ENCODE data around the gene VWA2.

Gene VWA2

DNA sequence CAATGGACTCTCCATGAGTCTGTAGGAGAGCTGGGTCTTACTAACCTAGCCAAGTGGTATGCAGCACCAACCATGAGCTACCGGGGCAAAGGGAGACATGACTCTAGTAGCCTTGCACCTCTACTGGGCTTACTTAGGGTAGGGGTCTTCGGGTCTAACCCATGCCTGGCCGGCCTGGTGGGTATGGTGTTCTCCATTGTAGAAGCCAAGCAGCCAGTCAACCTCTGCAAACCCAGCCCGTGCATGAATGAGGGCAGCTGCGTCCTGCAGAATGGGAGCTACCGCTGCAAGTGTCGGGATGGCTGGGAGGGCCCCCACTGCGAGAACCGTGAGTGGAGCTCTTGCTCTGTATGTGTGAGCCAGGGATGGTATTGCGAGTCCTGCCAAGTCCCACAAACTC, 51.0 kb downstream of the VWA2 start:
- no peak overlapping the region for H3K4me3 ChIP-seq (ENCODE audit: low read depth, low read length)
- TF ChIP-seq, protein P1, sequence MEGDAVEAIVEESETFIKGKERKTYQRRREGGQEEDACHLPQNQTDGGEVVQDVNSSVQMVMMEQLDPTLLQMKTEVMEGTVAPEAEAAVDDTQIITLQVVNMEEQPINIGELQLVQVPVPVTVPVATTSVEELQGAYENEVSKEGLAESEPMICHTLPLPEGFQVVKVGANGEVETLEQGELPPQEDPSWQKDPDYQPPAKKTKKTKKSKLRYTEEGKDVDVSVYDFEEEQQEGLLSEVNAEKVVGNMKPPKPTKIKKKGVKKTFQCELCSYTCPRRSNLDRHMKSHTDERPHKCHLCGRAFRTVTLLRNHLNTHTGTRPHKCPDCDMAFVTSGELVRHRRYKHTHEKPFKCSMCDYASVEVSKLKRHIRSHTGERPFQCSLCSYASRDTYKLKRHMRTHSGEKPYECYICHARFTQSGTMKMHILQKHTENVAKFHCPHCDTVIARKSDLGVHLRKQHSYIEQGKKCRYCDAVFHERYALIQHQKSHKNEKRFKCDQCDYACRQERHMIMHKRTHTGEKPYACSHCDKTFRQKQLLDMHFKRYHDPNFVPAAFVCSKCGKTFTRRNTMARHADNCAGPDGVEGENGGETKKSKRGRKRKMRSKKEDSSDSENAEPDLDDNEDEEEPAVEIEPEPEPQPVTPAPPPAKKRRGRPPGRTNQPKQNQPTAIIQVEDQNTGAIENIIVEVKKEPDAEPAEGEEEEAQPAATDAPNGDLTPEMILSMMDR (IDR thresholded peaks at IDR 0.05; ENCODE audit: low read depth, low read length, missing control alignments), result no peak
- no peak for DNase-seq (ENCODE audit: low read depth)

DNA sequence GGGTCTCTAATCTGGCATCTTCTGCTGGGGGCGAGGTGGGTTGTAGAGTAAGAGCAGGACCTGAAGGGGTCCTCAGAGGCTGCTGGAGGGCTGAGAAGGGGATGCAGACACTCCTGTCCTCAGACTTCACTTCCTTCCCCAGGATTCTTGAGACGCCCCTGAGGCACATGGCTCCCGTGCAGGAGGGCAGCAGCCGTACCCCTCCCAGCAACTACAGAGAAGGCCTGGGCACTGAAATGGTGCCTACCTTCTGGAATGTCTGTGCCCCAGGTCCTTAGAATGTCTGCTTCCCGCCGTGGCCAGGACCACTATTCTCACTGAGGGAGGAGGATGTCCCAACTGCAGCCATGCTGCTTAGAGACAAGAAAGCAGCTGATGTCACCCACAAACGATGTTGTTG, 52.0 kb downstream of the VWA2 start:
- TF ChIP-seq, protein P1 (IDR thresholded peaks at IDR 0.05; ENCODE audit: low read depth, low read length, missing control alignments), result no peak
- H3K4me3 ChIP-seq (ENCODE audit: low read depth, low read length), result no peak overlapping the region
- DNase-seq (ENCODE audit: low read depth), result no peak

DNA sequence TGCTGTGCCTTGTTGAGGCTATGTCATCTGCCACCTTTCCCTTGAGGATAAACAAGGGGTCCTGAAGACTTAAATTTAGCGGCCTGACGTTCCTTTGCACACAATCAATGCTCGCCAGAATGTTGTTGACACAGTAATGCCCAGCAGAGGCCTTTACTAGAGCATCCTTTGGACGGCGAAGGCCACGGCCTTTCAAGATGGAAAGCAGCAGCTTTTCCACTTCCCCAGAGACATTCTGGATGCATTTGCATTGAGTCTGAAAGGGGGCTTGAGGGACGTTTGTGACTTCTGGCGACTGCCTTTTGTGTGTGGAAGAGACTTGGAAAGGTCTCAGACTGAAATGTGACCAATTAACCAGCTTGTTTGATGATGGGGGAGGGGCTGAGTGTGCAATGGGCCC, 52.5 kb downstream of the VWA2 start:
- no peak for DNase-seq (ENCODE audit: low read depth)
- H3K4me3 ChIP-seq (ENCODE audit: low read depth, low read length), result no peak overlapping the region
- TF ChIP-seq, protein P1 (IDR thresholded peaks at IDR 0.05; ENCODE audit: low read depth, low read length, missing control alignments), result no peak

DNA sequence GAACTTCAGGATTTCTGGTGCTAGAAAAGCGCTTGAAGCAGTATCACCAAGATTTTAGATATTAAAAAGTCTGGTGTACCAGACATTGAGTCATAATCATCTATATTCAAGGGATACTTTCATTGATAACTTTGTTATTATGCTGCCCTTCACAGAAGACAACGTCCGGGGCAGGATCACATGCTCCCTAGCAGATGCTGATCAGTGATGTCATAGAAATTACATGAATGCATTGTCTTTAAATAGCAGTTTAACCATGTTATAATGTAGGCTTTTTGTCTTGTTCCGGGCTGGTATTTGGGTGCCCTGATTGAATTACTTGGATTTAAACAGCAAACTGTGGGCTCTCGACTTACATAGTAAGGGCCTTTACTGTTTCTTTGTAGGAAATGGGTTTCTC, 54.0 kb downstream of the VWA2 start:
- no peak overlapping the region for H3K4me3 ChIP-seq (ENCODE audit: low read depth, low read length)
- DNase-seq (ENCODE audit: low read depth), result no peak
- TF ChIP-seq, protein P1 (IDR thresholded peaks at IDR 0.05; ENCODE audit: low read depth, low read length, missing control alignments), result no peak

DNA sequence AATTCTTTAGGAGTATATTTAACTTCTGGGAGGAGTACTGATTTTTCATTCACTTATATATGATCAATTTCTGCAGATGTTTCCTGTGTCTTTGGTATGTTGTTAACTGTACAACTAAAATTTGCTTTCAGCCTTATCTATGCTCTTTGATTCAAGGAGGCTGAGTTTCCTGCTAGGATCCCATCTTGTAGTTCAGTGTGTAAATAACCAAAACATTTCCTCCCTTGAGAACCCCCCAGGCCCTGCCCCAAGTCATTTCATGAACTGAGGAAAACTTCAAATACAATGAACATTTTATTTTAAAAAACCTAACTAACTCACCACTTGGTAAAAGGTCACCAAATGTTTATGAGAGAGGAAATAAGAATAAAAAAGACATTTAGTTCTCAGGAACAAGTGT, 55.5 kb downstream of the VWA2 start:
- TF ChIP-seq, protein P1 (IDR thresholded peaks at IDR 0.05; ENCODE audit: low read depth, low read length, missing control alignments), result no peak
- no peak for DNase-seq (ENCODE audit: low read depth)
- no peak overlapping the region for H3K4me3 ChIP-seq (ENCODE audit: low read depth, low read length)

DNA sequence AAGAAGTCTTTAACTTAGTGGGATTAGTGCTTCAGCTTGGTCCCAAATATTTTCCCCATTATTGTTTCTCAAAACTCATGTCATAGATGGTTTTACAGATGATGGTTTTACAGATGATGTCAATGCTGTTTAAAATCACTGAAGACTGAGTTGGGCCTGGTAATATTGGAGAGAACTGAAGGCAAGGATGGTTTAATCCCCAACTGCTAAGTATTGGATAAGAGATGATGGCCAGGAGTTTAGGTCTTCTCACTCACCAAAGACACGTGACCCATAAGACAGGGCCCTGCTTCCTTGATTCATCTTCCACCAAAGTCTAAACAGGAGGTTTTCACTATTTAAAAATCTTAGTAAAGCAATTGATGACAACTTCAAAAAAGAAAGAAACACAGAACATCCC, 56.3 kb downstream of the VWA2 start:
- TF ChIP-seq, protein P1 (IDR thresholded peaks at IDR 0.05; ENCODE audit: low read depth, low read length, missing control alignments), result no peak
- DNase-seq (ENCODE audit: low read depth), result no peak
- H3K4me3 ChIP-seq (ENCODE audit: low read depth, low read length), result no peak overlapping the region

DNA sequence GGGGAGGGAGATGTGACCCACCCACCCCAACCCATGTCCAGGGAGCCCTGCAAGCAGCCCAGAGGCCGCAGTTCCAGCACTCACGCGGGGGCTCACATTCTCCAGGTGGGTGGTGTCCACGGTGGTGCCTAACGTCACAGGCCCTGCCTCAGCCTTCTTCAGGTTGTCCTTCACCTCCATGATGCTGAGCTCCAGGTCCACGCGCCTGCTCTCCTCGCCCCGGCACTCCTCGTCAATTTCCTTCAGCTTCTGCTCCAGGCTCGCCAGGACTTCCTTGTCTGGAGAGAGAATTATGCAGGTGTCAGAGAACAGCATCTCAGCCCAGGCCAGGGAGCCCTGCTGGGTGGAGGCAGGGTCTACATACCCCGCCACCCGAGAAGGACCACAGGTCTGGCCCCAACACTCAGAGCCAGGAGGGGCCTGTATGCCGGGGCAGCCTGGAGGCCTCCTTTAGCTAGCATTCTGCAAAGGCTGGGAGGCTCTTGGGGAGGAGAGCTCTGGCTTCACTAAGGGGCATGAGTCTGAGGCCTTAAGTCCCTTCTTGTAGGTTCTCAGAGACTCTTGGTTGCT, 58.2 kb downstream of the VWA2 start:
- no peak overlapping the region for H3K4me3 ChIP-seq (ENCODE audit: low read depth, low read length)
- TF ChIP-seq, protein P1 (IDR thresholded peaks at IDR 0.05; ENCODE audit: low read depth, low read length, missing control alignments), result no peak
- DNase-seq (ENCODE audit: low read depth), result no peak

Data from GM12864 (cell line).